DOHH2 (cell line): ENCODE results near the gene RASSF4.
A peak's percentile ranks its signal among the peaks of the same experiment; 100 is the strongest.

ENCODE experiments used
- H3F3A ChIP-seq: fragments of 200-600 bp; sonication (generic), shearing (Covaris generic); 2 replicates; pipeline ENCODE4 v1.6.0; 2016; ENCODE audit warnings: antibody characterized with exemption, mild to moderate bottlenecking; ENCODE audit not compliant: control insufficient read depth, insufficient read depth
- H3K27ac ChIP-seq: fragments of 200-600 bp; sonication (generic); 2 replicates; pipeline ENCODE4 v1.5.1; 2014; ENCODE audit warnings: low read depth, mild to moderate bottlenecking, low read length, moderate library complexity
- H3K27me3 ChIP-seq: fragments of 200-600 bp; sonication (generic); 2 replicates; pipeline ENCODE4 v1.6.1; 2014; ENCODE audit warnings: mild to moderate bottlenecking, low read length, mixed read lengths; ENCODE audit not compliant: control insufficient read depth
- H3K36me3 ChIP-seq: fragments of 200-600 bp; sonication (generic); 2 replicates; pipeline ENCODE4 v1.6.1; 2014; ENCODE audit warnings: mild to moderate bottlenecking, low read length, moderate library complexity, mixed read lengths; ENCODE audit not compliant: control insufficient read depth
- H3K4me1 ChIP-seq: fragments of 200-600 bp; sonication (generic); 2 replicates; pipeline ENCODE4 v1.6.1; 2014; ENCODE audit warnings: mild to moderate bottlenecking, low read length, mixed read lengths; ENCODE audit not compliant: control insufficient read depth
- H3K4me2 ChIP-seq: fragments of 200-600 bp; sonication (generic); 2 replicates; pipeline ENCODE4 v1.6.0; 2014; ENCODE audit warnings: mild to moderate bottlenecking, low read length, moderate library complexity
- H3K4me3 ChIP-seq: fragments of 200-600 bp; sonication (generic); 2 replicates; pipeline ENCODE4 v1.5.1; 2014; ENCODE audit warnings: mild to moderate bottlenecking, low read length, mixed read lengths
- H3K79me2 ChIP-seq: fragments of 200-600 bp; sonication (generic); 2 replicates; pipeline ENCODE4 v1.6.1; 2014; ENCODE audit warnings: mild to moderate bottlenecking, low read length, mixed read lengths; ENCODE audit not compliant: control insufficient read depth
- H3K9me2 ChIP-seq: fragments of 200-600 bp; sonication (generic); replicated peaks from 2 replicates; pipeline ENCODE4 v1.6.1; 2014; ENCODE audit warnings: mild to moderate bottlenecking, low read length, mixed read lengths; ENCODE audit not compliant: control insufficient read depth
- H3K9me3 ChIP-seq: fragments of 200-600 bp; sonication (generic); 2 replicates; pipeline ENCODE4 v1.6.1; 2014; ENCODE audit warnings: antibody characterized with exemption, low read length, mixed read lengths; ENCODE audit not compliant: control insufficient read depth, insufficient read depth
- H4K20me1 ChIP-seq: fragments of 200-600 bp; sonication (generic); 2 replicates; pipeline ENCODE4 v1.6.0; 2014; ENCODE audit warnings: low read depth, mild to moderate bottlenecking, antibody characterized with exemption, low read length, moderate library complexity; ENCODE audit not compliant: control insufficient read depth, insufficient read depth
- EZH2phosphoT487 ChIP-seq: fragments of 200-600 bp; sonication (generic); IDR thresholded peaks from 2 replicates; pipeline ENCODE4 v1.6.1; 2017; ENCODE audit warnings: borderline replicate concordance, mild to moderate bottlenecking, antibody characterized with exemption, low read length, moderate library complexity, mixed read lengths
- TF ChIP-seq, protein P1 (sequence below): fragments of 200-600 bp; sonication (generic); IDR thresholded peaks from one replicate; pipeline ENCODE4 v1.5.1; 2014; ENCODE audit warnings: antibody characterized with exemption, mild to moderate bottlenecking, low read depth, low read length; ENCODE audit not compliant: poor library complexity, severe bottlenecking

The RASSF4 gene

GRCh38 chr10:44947371-44948152 lies 12.0 kb upstream of the RASSF4 start:
- Histone ChIP-seq H3K9me2 (no peaks in the 10 kb centered on the region), H3K4me2 (peak overlapping the region; percentile 33), H3K27me3 (no peaks in the 10 kb centered on the region), H3F3A (no peaks in the 10 kb centered on the region), H3K4me3 (no peak overlapping the region), H3K4me1 (peaks cover 24% of the 10 kb centered on the region), H3K79me2 (no peaks in the 10 kb centered on the region), H3K27ac (no peak overlapping the region), H4K20me1 (no peaks in the 10 kb centered on the region), H3K9me3 (peaks cover 17% of the 10 kb centered on the region), H3K36me3 (no peaks in the 10 kb centered on the region)
- TF ChIP-seq, protein P1, sequence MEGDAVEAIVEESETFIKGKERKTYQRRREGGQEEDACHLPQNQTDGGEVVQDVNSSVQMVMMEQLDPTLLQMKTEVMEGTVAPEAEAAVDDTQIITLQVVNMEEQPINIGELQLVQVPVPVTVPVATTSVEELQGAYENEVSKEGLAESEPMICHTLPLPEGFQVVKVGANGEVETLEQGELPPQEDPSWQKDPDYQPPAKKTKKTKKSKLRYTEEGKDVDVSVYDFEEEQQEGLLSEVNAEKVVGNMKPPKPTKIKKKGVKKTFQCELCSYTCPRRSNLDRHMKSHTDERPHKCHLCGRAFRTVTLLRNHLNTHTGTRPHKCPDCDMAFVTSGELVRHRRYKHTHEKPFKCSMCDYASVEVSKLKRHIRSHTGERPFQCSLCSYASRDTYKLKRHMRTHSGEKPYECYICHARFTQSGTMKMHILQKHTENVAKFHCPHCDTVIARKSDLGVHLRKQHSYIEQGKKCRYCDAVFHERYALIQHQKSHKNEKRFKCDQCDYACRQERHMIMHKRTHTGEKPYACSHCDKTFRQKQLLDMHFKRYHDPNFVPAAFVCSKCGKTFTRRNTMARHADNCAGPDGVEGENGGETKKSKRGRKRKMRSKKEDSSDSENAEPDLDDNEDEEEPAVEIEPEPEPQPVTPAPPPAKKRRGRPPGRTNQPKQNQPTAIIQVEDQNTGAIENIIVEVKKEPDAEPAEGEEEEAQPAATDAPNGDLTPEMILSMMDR = no peak
- no peak for TF ChIP-seq EZH2phosphoT487

DNA sequence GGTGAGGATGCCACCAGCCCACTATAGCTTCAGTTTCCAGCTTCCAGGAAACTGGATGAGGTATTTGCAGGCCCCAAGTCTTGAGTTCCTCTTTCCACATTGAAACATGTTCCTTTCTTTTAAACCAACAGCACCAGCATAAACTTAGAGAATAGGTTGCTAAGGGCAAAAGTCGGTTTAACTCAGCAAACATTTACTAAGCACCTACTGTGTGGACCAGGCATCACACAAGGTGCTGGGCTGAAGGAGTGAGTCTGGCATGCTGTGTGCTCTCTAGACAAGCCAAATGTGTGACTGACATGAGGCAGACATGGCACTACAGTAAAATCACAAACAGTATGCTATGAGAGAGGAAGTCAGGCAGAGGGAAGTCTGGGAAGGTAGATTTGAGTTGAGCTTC lies 11.0 kb upstream of the RASSF4 start:
- Histone ChIP-seq H3K36me3 (no peaks in the 10 kb centered on the region), H4K20me1 (no peaks in the 10 kb centered on the region), H3K9me2 (no peaks in the 10 kb centered on the region), H3K9me3 (peaks cover 17% of the 10 kb centered on the region), H3K4me1 (peaks cover 24% of the 10 kb centered on the region), H3K79me2 (no peaks in the 10 kb centered on the region), H3K4me3 (no peak overlapping the region), H3F3A (no peaks in the 10 kb centered on the region), H3K27ac (no peak overlapping the region), H3K4me2 (no peak overlapping the region), H3K27me3 (no peaks in the 10 kb centered on the region)
- TF ChIP-seq EZH2phosphoT487 = no peak
- TF ChIP-seq, protein P1 = no peak

GRCh38 chr10:44949127-44949802 lies 10.3 kb upstream of the RASSF4 start:
- H3K36me3 ChIP-seq = no peaks in the 10 kb centered on the region
- peaks cover 24% of the 10 kb centered on the region for H3K4me1 ChIP-seq
- peaks cover 15% of the 10 kb centered on the region for H3K9me3 ChIP-seq
- H3K4me2 ChIP-seq = no peak overlapping the region
- no peaks in the 10 kb centered on the region for H3K9me2 ChIP-seq
- no peaks in the 10 kb centered on the region for H4K20me1 ChIP-seq
- no peak overlapping the region for H3K4me3 ChIP-seq
- no peaks in the 10 kb centered on the region for H3K27me3 ChIP-seq
- no peaks in the 10 kb centered on the region for H3K79me2 ChIP-seq
- TF ChIP-seq EZH2phosphoT487 = no peak
- TF ChIP-seq, protein P1 = no peak
- no peak overlapping the region for H3K27ac ChIP-seq
- H3F3A ChIP-seq = no peaks in the 10 kb centered on the region
